ENCODE results near the gene B3GNT8. TPM values are rescaled to one million over a fixed set of nuclear protein-coding genes. Genes with fewer than 3 reads are reported as not detected.
"Not testable (repeated sequence)": the region's sequence is repeated elsewhere in the genome, so short reads cannot be mapped to it uniquely, and the experiment has no call there.

Gene B3GNT8
- total RNA-seq, 2 experiments from 2014 or later = 4.3 to 5.4 TPM

- Mint-ChIP-seq H3K27me3 (peaks cover 14% of the 10 kb centered on the region), H3K36me3 (ENCODE audit: low read depth) (no peaks in the 10 kb centered on the region), H3K4me1 (peaks cover 26% of the 10 kb centered on the region), H3K4me3 (no peak overlapping the region), H3K9me3 (no peaks in the 10 kb centered on the region), H3K27ac (no peak overlapping the region)
- ChIA-PET POLR2A (interaction anchor here (1.1 to 2.2 kb wide), 2 partner anchors 8 to 10 kb away, joined by 5 to 16 read pairs; partner anchors contain the start of gene DMAC2), CTCF (interaction anchor here (0.7 to 7.2 kb wide), 17 partner anchors 8 to 432 kb away, joined by 3 to 91 read pairs (median 12); partner anchors contain the start of genes B9D2, CEACAM21 and DMAC2)
- DNase-seq = no peak
These were observed 20.7 kb upstream of the B3GNT8 start for GRCh38 chr19:41447732-41448332.

DNA sequence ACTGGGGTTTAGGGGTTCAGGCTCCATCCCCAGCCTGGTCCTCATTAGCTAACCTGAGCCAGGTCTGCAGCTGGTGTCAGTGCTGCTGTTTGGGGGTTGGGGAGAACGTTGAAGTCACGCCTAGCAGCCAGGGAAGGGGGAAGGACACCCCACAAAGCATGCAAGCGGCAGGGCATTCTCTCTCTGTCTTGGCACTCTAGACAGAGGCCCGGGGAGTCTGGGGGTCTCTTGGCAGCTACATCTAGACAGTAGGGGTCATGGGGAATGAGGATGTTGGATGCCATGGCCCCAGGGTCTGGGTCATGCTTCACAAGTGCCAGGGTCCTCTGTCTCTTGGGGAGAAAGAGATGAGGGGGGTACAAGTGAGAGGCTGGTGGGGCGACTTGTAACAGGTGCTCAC lies 18.4 kb upstream of the B3GNT8 start:
- H3K4me3 Mint-ChIP-seq = no peak overlapping the region
- no peak overlapping the region for H3K27ac Mint-ChIP-seq
- DNase-seq = no peak
- no peaks in the 10 kb centered on the region for H3K36me3 Mint-ChIP-seq (ENCODE audit: low read depth)
- POLR2A ChIA-PET = no interaction called here
- H3K27me3 Mint-ChIP-seq = peaks cover 14% of the 10 kb centered on the region
- H3K9me3 Mint-ChIP-seq = no peaks in the 10 kb centered on the region
- CTCF ChIA-PET = interaction anchor here (0.6 to 1.8 kb wide), 2 partner anchors 11 to 79 kb away, joined by 3 to 5 read pairs; no protein-coding TSS in a partner anchor
- peaks cover 32% of the 10 kb centered on the region for H3K4me1 Mint-ChIP-seq

GRCh38 chr19:41443813-41444455 lies 16.8 kb upstream of the B3GNT8 start:
- ChIA-PET CTCF (no interaction called here), POLR2A (no interaction called here)
- H3K27me3 Mint-ChIP-seq = peaks cover 11% of the 10 kb centered on the region
- no peak overlapping the region for H3K27ac Mint-ChIP-seq
- H3K9me3 Mint-ChIP-seq = no peaks in the 10 kb centered on the region
- no peaks in the 10 kb centered on the region for H3K36me3 Mint-ChIP-seq (ENCODE audit: low read depth)
- peaks cover 22% of the 10 kb centered on the region for H3K4me1 Mint-ChIP-seq
- no peak for DNase-seq
- H3K4me3 Mint-ChIP-seq = no peak overlapping the region

- Mint-ChIP-seq H3K27ac (no peak within 1 kb of the TSS), H3K9me3 (no peaks in the 10 kb centered on the region), H3K36me3 (ENCODE audit: low read depth) (peaks cover 1% of the 10 kb centered on the region), H3K4me3 (no peak within 1 kb of the TSS), H3K4me1 (peaks cover 14% of the 10 kb centered on the region), H3K27me3 (peaks cover 11% of the 10 kb centered on the region)
- no peak for DNase-seq
- CTCF ChIA-PET = no interaction called here
- POLR2A ChIA-PET = interaction anchor here (1.1 kb wide), 1 partner anchor 126 kb away, joined by 3 read pairs; no protein-coding TSS in a partner anchor
These were observed 15.5 kb upstream of the B3GNT8 start, which contains the start of gene ERICH4 for GRCh38 chr19:41442473-41443355. Gene ERICH4, plus strand, starts transcription at chr19:41443156. Its CDS starts 14 bp downstream, at chr19:41443170.

DNA sequence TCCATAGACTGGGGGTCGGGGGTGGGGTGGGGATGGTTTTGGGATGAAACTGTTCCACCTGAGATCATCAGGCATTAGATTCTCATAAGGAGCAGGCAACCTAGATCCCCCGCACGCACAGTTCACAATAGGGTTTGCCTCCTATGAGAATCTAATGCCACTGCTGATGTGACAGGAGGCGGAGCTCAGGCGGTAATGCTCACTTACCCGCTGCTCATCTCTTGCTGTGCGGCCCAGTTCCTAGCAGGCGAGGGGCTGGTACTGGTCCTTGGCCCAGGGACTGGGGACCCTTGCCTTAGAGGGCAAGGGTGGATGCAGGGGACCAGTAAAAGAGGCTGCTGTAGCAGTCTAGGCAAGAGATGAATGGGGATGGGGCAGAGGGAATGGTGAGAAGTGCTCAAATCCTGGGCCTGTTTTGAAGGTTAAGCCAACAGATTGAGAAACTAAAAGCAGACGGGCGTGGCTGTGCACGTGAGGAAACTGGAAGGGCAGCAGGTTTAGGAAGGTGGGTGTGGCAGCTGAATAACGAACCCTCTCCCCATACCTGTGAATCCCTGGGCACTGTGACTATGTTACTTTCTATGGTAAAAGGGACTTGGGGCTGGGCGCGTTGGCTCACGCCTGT lies 14.3 kb upstream of the B3GNT8 start:
- no peak overlapping the region for H3K27ac Mint-ChIP-seq
- no peak for DNase-seq
- no peak overlapping the region for H3K4me3 Mint-ChIP-seq
- peaks cover 13% of the 10 kb centered on the region for H3K4me1 Mint-ChIP-seq
- no peaks in the 10 kb centered on the region for H3K9me3 Mint-ChIP-seq
- peaks cover 9% of the 10 kb centered on the region for H3K27me3 Mint-ChIP-seq
- POLR2A ChIA-PET = interaction anchor here (3.0 kb wide), 1 partner anchor 78 kb away, joined by 10 read pairs; the partner anchor contains the start of gene B9D2
- CTCF ChIA-PET = interaction anchor here (3.0 kb wide), 2 partner anchors 7 to 77 kb away, joined by 26 to 42 read pairs; partner anchors contain the start of gene B9D2
- H3K36me3 Mint-ChIP-seq (ENCODE audit: low read depth) = peaks cover 5% of the 10 kb centered on the region

- CTCF ChIA-PET = interaction anchor here (0.5 to 3.0 kb wide), 27 partner anchors 9 to 805 kb away, joined by 3 to 42 read pairs (median 5); partner anchors contain the start of genes B3GNT8, B9D2 and CEACAM21
- H3K4me3 Mint-ChIP-seq = no peak within 1 kb of the TSS
- H3K36me3 Mint-ChIP-seq (ENCODE audit: low read depth) = peaks cover 10% of the 10 kb centered on the region
- POLR2A ChIA-PET = interaction anchor here (0.5 to 3.0 kb wide), 29 partner anchors 9 to 176 kb away, joined by 3 to 30 read pairs (median 5); partner anchors contain the start of genes B3GNT8, B9D2, CEACAM21 and HNRNPUL1
- peaks cover 14% of the 10 kb centered on the region for H3K4me1 Mint-ChIP-seq
- H3K9me3 Mint-ChIP-seq = no peaks in the 10 kb centered on the region
- DNase-seq = peak; percentile 98
- H3K27ac Mint-ChIP-seq = no peak within 1 kb of the TSS
- peaks cover 9% of the 10 kb centered on the region for H3K27me3 Mint-ChIP-seq
These were observed 12.5 kb upstream of the B3GNT8 start, which contains the start of gene DMAC2 for GRCh38 chr19:41439441-41440222. Gene DMAC2, minus strand, starts transcription at chr19:41439912. Its CDS starts 13 bp downstream, at chr19:41439899.

DNA sequence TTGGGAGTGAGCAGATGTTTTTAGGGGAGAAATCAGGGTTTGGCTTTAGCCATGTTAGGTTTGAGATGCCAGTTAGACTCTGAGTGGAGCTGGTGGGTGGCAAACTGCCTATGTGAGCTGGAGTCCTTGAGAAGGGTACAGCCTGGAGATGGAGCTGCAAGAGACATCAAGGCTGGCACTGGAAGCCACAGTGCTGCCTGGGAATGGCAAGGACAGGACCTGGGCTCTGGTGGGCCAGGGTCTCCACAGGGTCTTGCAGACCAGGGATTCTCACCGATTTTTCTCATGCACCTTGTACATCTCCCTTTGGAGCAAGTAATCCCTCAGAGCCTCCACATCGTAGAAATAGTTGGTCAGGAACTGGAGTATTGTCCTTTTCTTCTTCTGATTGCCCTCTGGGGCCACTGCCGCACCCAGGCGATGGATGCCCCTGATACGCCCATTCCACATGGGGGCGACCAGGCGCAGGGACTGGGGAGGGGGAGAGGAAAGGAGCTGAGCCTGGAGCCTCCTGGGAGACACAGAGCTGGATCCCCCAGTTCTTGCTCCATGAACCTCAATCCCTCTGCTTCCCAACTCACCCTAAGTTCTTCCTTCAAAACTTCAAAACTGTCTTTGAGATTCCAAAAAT lies 10.9 kb upstream of the B3GNT8 start:
- ChIA-PET POLR2A (interaction anchor here (1.2 to 2.2 kb wide), 4 partner anchors 10 to 172 kb away, joined by 3 to 30 read pairs (median 6); partner anchors contain the start of gene B3GNT8), CTCF (interaction anchor here (2.7 kb wide), 1 partner anchor 19 kb away, joined by 18 read pairs; no protein-coding TSS in a partner anchor)
- Mint-ChIP-seq H3K27me3 (no peaks in the 10 kb centered on the region), H3K4me1 (peaks cover 11% of the 10 kb centered on the region), H3K4me3 (no peak overlapping the region), H3K27ac (peak overlapping the region; percentile 42), H3K36me3 (ENCODE audit: low read depth) (peaks cover 15% of the 10 kb centered on the region), H3K9me3 (no peaks in the 10 kb centered on the region)
- DNase-seq = no peak

GRCh38 chr19:41436674-41436951 lies 9.4 kb upstream of the B3GNT8 start:
- ChIA-PET CTCF (no interaction called here), POLR2A (no interaction called here)
- peaks cover 10% of the 10 kb centered on the region for H3K4me1 Mint-ChIP-seq
- H3K36me3 Mint-ChIP-seq (ENCODE audit: low read depth) = peaks cover 29% of the 10 kb centered on the region
- no peak overlapping the region for H3K27ac Mint-ChIP-seq
- H3K4me3 Mint-ChIP-seq = no peak overlapping the region
- H3K9me3 Mint-ChIP-seq = no peaks in the 10 kb centered on the region
- no peaks in the 10 kb centered on the region for H3K27me3 Mint-ChIP-seq
- no peak for DNase-seq

- Mint-ChIP-seq H3K27ac (no peak overlapping the region), H3K4me1 (peaks cover 10% of the 10 kb centered on the region), H3K9me3 (no peaks in the 10 kb centered on the region), H3K4me3 (no peak overlapping the region), H3K36me3 (ENCODE audit: low read depth) (peaks cover 33% of the 10 kb centered on the region), H3K27me3 (no peaks in the 10 kb centered on the region)
- POLR2A ChIA-PET = no interaction called here
- DNase-seq = no peak
- CTCF ChIA-PET = interaction anchor here (0.6 kb wide), 1 partner anchor 134 kb away, joined by 3 read pairs; no protein-coding TSS in a partner anchor
These were observed 8.9 kb upstream of the B3GNT8 start for GRCh38 chr19:41435936-41436673.

- CTCF ChIA-PET = interaction anchor here (0.6 to 0.7 kb wide), 2 partner anchors 112 to 135 kb away, joined by 3 read pairs; no protein-coding TSS in a partner anchor
- POLR2A ChIA-PET = not testable (repeated sequence)
- peaks cover 12% of the 10 kb centered on the region for H3K4me1 Mint-ChIP-seq
These were observed 8.2 kb upstream of the B3GNT8 start for GRCh38 chr19:41435376-41435775.

DNA sequence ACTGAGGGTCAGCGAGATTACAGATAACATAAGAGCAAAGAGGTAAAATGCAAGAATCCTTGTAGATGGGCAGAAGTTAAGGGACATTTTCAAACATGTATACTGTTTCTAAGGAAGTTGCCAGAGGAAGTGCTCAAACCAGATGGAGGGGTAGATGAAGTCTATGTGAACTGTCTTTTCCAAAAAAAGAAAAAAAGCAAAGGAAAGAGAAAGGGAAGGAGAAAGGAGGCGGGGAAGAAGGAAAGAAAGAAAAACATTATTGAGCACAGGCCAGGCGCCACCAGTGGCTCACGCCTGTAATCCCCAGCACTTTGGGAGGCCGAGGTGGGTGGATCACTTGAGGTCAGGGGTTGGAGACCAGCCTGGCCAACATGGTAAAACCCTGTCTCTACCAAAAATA lies 7.3 kb upstream of the B3GNT8 start:
- H3K36me3 Mint-ChIP-seq (ENCODE audit: low read depth) = peaks cover 35% of the 10 kb centered on the region
- H3K4me3 Mint-ChIP-seq = no peak overlapping the region
- CTCF ChIA-PET = interaction anchor here (0.7 kb wide), 1 partner anchor 679 kb away, joined by 4 read pairs; no protein-coding TSS in a partner anchor
- no peak for DNase-seq
- peaks cover 12% of the 10 kb centered on the region for H3K4me1 Mint-ChIP-seq
- POLR2A ChIA-PET = no interaction called here
- no peaks in the 10 kb centered on the region for H3K9me3 Mint-ChIP-seq
- H3K27ac Mint-ChIP-seq = peak overlapping the region; percentile 58
- H3K27me3 Mint-ChIP-seq = no peaks in the 10 kb centered on the region

More at GRCh38 chr19:41435376-41435775, 8.2 kb upstream of the B3GNT8 start:
- H3K9me3 Mint-ChIP-seq, DNase-seq, H3K4me3 Mint-ChIP-seq, H3K27me3 Mint-ChIP-seq, H3K27ac Mint-ChIP-seq: not testable (repeated sequence)
- peaks cover 35% of the 10 kb centered on the region for H3K36me3 Mint-ChIP-seq (ENCODE audit: low read depth)
